HL-60 (cell line): ENCODE results near the gene USP47.

Experiments
- DNase-seq, 2 experiments: peaks; one replicate each; pipeline ENCODE4 v3.0.0-alpha.2; 2010 to 2020; ENCODE audit warnings: low read depth in 1 of 2, low spot score in 1 of 2
- H3K27ac ChIP-seq: fragments of 250-450 bp; sonication (Bioruptor Pico); replicated peaks from 2 replicates; pipeline ENCODE4 v1.5.1; 2020; ENCODE audit warnings: mild to moderate bottlenecking, moderate library complexity
- H3K27me3 ChIP-seq: fragments of 250-450 bp; sonication (Bioruptor Pico); 2 replicates; pipeline ENCODE4 v1.5.1; 2021; ENCODE audit warnings: mild to moderate bottlenecking, moderate library complexity; ENCODE audit not compliant: insufficient read depth, poor library complexity, severe bottlenecking
- H3K4me3 ChIP-seq: replicated peaks from 2 replicates; pipeline ENCODE4 v1.5.1; 2011; ENCODE audit warnings: mild to moderate bottlenecking, control low read depth, low read length; ENCODE audit not compliant: insufficient read depth
- GABPA ChIP-seq: IDR thresholded peaks from 2 replicates; pipeline ENCODE4 v1.6.1; 2012; ENCODE audit warnings: low read depth
- POLR2AphosphoS5 ChIP-seq: IDR thresholded peaks from 2 replicates; pipeline ENCODE4 v1.6.1; 2012; ENCODE audit warnings: low read depth
- SPI1 ChIP-seq: IDR thresholded peaks from 2 replicates; pipeline ENCODE4 v1.6.1; 2012; ENCODE audit warnings: low read depth, mild to moderate bottlenecking, borderline replicate concordance
- TF ChIP-seq, protein P1 (sequence below): IDR thresholded peaks from one replicate; pipeline ENCODE4 v1.5.1; 2011; ENCODE audit warnings: low read length, control low read depth, inconsistent platforms; ENCODE audit not compliant: insufficient read depth
- TF ChIP-seq, protein P2 (sequence below): IDR thresholded peaks from 2 replicates; pipeline ENCODE4 v1.6.1; 2012; ENCODE audit warnings: low read depth; ENCODE audit not compliant: insufficient replicate concordance

USP47 gene

DNA sequence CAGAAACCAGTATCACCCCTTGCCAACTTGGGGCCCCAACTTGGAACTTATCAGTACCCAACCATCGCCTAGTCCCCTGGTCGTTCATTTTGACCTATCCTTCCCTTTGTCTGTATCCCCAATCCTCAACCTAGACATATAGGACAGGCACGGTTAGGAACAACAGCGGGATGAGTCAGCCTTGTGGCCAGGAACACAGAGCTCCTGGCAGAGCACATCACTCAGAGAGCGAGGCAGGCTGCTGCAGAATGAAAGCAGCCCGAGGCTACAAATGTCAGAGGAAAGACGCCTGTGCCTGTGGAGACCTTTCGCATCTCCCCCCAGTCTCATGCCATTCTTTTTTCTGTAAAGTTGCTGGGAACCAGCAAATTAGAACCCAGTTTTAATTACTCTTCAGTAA, 152.1 kb downstream of the USP47 start:
- TF ChIP-seq, protein P1, sequence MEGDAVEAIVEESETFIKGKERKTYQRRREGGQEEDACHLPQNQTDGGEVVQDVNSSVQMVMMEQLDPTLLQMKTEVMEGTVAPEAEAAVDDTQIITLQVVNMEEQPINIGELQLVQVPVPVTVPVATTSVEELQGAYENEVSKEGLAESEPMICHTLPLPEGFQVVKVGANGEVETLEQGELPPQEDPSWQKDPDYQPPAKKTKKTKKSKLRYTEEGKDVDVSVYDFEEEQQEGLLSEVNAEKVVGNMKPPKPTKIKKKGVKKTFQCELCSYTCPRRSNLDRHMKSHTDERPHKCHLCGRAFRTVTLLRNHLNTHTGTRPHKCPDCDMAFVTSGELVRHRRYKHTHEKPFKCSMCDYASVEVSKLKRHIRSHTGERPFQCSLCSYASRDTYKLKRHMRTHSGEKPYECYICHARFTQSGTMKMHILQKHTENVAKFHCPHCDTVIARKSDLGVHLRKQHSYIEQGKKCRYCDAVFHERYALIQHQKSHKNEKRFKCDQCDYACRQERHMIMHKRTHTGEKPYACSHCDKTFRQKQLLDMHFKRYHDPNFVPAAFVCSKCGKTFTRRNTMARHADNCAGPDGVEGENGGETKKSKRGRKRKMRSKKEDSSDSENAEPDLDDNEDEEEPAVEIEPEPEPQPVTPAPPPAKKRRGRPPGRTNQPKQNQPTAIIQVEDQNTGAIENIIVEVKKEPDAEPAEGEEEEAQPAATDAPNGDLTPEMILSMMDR = no peak
- TF ChIP-seq, protein P2, sequence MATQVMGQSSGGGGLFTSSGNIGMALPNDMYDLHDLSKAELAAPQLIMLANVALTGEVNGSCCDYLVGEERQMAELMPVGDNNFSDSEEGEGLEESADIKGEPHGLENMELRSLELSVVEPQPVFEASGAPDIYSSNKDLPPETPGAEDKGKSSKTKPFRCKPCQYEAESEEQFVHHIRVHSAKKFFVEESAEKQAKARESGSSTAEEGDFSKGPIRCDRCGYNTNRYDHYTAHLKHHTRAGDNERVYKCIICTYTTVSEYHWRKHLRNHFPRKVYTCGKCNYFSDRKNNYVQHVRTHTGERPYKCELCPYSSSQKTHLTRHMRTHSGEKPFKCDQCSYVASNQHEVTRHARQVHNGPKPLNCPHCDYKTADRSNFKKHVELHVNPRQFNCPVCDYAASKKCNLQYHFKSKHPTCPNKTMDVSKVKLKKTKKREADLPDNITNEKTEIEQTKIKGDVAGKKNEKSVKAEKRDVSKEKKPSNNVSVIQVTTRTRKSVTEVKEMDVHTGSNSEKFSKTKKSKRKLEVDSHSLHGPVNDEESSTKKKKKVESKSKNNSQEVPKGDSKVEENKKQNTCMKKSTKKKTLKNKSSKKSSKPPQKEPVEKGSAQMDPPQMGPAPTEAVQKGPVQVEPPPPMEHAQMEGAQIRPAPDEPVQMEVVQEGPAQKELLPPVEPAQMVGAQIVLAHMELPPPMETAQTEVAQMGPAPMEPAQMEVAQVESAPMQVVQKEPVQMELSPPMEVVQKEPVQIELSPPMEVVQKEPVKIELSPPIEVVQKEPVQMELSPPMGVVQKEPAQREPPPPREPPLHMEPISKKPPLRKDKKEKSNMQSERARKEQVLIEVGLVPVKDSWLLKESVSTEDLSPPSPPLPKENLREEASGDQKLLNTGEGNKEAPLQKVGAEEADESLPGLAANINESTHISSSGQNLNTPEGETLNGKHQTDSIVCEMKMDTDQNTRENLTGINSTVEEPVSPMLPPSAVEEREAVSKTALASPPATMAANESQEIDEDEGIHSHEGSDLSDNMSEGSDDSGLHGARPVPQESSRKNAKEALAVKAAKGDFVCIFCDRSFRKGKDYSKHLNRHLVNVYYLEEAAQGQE = no peak
- TF ChIP-seq POLR2AphosphoS5 (no peak), SPI1 (no peak), GABPA (no peak)
- no peak overlapping the region for H3K4me3 ChIP-seq

DNA sequence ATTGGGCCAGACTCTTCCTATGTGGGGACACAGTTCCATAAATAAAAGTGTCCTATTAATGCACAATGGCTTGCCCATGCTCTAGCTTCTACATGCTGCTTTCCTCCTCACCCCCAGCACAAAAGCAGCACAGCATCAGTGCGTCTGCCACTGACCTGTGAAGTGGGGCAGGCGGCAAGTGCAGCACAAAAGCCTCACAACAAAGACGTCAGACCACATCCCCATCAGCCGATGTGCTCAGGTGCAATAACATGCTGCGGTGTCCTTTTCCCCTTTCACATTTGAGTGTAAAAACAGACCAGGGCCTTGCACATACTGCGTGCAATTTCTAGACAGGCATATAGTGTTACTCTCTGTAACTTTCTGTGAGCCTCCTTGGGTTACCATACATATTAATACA, 153.8 kb downstream of the USP47 start:
- H3K27me3 ChIP-seq = peaks cover 6% of the 10 kb centered on the region
- H3K4me3 ChIP-seq = no peak overlapping the region
- H3K27ac ChIP-seq = no peak overlapping the region
- TF ChIP-seq SPI1 (no peak), GABPA (no peak), POLR2AphosphoS5 (no peak)
- TF ChIP-seq, protein P2 = no peak
- TF ChIP-seq, protein P1 = no peak
- DNase-seq = no peak

More for the DNA sequence above, 152.1 kb downstream of the USP47 start:
- H3K27me3 ChIP-seq = peaks cover 3% of the 10 kb centered on the region
- no peak overlapping the region for H3K27ac ChIP-seq
- DNase-seq = no peak

DNA sequence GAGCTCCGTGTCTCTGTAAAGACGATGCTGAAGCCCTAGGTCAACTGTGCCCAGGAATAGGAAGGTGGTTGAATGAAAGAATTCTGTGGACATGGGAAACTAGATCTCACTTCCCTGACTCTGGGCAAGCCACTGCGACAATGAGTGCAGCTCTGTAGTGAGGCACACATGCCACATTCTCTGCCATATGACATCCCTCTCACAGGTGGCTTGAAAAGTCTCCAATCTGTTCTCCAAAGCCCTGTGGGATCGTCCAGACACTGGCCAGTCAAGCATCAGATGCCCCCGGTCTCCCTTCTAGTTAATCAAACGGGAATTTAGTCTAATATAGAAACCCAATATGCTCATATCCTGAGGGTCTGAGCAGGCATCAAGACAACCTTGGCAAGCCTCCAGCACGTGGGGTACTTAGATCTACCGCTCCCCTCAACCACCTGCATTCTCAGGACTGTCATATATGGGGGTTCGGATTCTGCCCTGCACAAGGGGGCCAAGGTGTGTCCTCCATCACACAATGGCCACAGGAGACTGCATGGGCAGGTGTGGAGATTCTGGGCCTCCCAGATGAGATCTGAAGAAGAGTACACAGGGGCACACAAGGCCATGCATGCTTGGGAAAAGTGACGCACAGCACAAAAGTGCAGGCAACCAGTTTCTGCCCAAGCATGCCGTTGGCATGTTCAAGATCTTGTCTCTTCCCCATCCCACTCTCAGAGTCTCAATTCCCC, 154.7 kb downstream of the USP47 start:
- DNase-seq = no peak
- TF ChIP-seq GABPA (no peak), POLR2AphosphoS5 (no peak), SPI1 (no peak)
- TF ChIP-seq, protein P1 = no peak
- TF ChIP-seq, protein P2 = no peak
- Histone ChIP-seq H3K27me3 (peaks cover 6% of the 10 kb centered on the region), H3K27ac (no peak overlapping the region), H3K4me3 (no peak overlapping the region)
